H9 (cell line): ENCODE measurements around the gene BRK1. TPM values are rescaled to one million over a fixed set of nuclear protein-coding genes. Genes with fewer than 3 reads are reported as not detected.

Experiments
- DNase-seq: peaks from one replicate; pipeline ENCODE4 v3.0.0-alpha.2; 2017
- H2AFZ ChIP-seq: one replicate; pipeline ENCODE4 v1.6.1; 2013; ENCODE audit warnings: mild to moderate bottlenecking, low read length, control low read depth, moderate library complexity
- H2AK5ac ChIP-seq: 2 replicates; pipeline ENCODE4 v1.6.1; 2013; ENCODE audit warnings: low read length, control low read depth, mixed read lengths; ENCODE audit not compliant: insufficient read length
- H2BK120ac ChIP-seq: one replicate; pipeline ENCODE4 v1.6.1; 2013; ENCODE audit warnings: low read depth, mild to moderate bottlenecking, low read length, control low read depth, inconsistent platforms; ENCODE audit not compliant: poor library complexity, severe bottlenecking
- H2BK12ac ChIP-seq: 2 replicates; pipeline ENCODE4 v1.6.1; 2013; ENCODE audit warnings: low read length, control low read depth, mixed read lengths, low read depth; ENCODE audit not compliant: insufficient read length
- H2BK15ac ChIP-seq: 2 replicates; pipeline ENCODE4 v1.6.1; 2013; ENCODE audit warnings: low read depth, low read length, control low read depth
- H2BK20ac ChIP-seq: one replicate; pipeline ENCODE4 v1.6.1; 2013; ENCODE audit warnings: low read depth, mild to moderate bottlenecking, low read length, control low read depth, inconsistent platforms; ENCODE audit not compliant: poor library complexity, severe bottlenecking
- H2BK5ac ChIP-seq: 2 replicates; pipeline ENCODE4 v1.6.1; 2013; ENCODE audit warnings: low read length, control low read depth, mixed read lengths; ENCODE audit not compliant: insufficient read length
- H3K14ac ChIP-seq: 2 replicates; pipeline ENCODE4 v1.6.1; 2013; ENCODE audit warnings: low read length, control low read depth; ENCODE audit not compliant: insufficient read depth
- H3K18ac ChIP-seq: 2 replicates; pipeline ENCODE4 v1.6.1; 2013; ENCODE audit warnings: low read depth, mild to moderate bottlenecking, mixed read lengths, low read length, control low read depth; ENCODE audit not compliant: insufficient read length
- H3K23ac ChIP-seq: 2 replicates; pipeline ENCODE4 v1.6.1; 2013; ENCODE audit warnings: low read length, control low read depth, mixed read lengths, low read depth; ENCODE audit not compliant: insufficient read length
- H3K23me2 ChIP-seq: 2 replicates; pipeline ENCODE4 v1.6.1; 2013; ENCODE audit warnings: low read depth, mild to moderate bottlenecking, mixed read lengths, low read length, control low read depth; ENCODE audit not compliant: insufficient read length, poor library complexity, severe bottlenecking
- H3K27ac ChIP-seq: 2 replicates; pipeline ENCODE4 v1.5.1; 2013; ENCODE audit warnings: low read length, control low read depth, mixed read lengths, low read depth; ENCODE audit not compliant: insufficient read length
- H3K27me3 ChIP-seq: 2 replicates; pipeline ENCODE4 v1.6.1; 2013; ENCODE audit warnings: low read length, control low read depth, inconsistent platforms; ENCODE audit not compliant: insufficient read depth
- H3K4ac ChIP-seq: 2 replicates; pipeline ENCODE4 v1.6.1; 2013; ENCODE audit warnings: low read depth, mild to moderate bottlenecking, control low read depth, inconsistent platforms, low read length, moderate library complexity
- H3K4me1 ChIP-seq: 2 replicates; pipeline ENCODE4 v1.6.1; 2013; ENCODE audit warnings: low read length, control low read depth, inconsistent platforms; ENCODE audit not compliant: insufficient read depth
- H3K4me2 ChIP-seq: 2 replicates; pipeline ENCODE4 v1.6.1; 2013; ENCODE audit warnings: low read length, control low read depth, mixed read lengths; ENCODE audit not compliant: insufficient read length, insufficient read depth
- H3K56ac ChIP-seq: 2 replicates; pipeline ENCODE4 v1.6.1; 2013; ENCODE audit warnings: low read depth, mild to moderate bottlenecking, mixed read lengths, low read length, control low read depth; ENCODE audit not compliant: insufficient read length
- H3K79me1 ChIP-seq: 2 replicates; pipeline ENCODE4 v1.6.1; 2013; ENCODE audit warnings: low read depth, mild to moderate bottlenecking, moderate library complexity, low read length, control low read depth, inconsistent platforms; ENCODE audit not compliant: insufficient read depth, poor library complexity, severe bottlenecking
- H3K79me2 ChIP-seq: 2 replicates; pipeline ENCODE4 v1.6.1; 2013; ENCODE audit warnings: low read length, control low read depth, inconsistent platforms; ENCODE audit not compliant: insufficient read depth
- H3K9ac ChIP-seq: 2 replicates; pipeline ENCODE4 v1.6.1; 2013; ENCODE audit warnings: low read length, control low read depth, mixed read lengths; ENCODE audit not compliant: insufficient read length; ENCODE audit errors: extremely low read depth
- H3K9me3 ChIP-seq: one replicate; pipeline ENCODE4 v1.6.1; 2013; ENCODE audit warnings: low read depth, low read length, inconsistent platforms; ENCODE audit not compliant: control insufficient read depth
- H3T11ph ChIP-seq: one replicate; pipeline ENCODE4 v1.6.1; 2013; ENCODE audit warnings: mild to moderate bottlenecking, low read length, control low read depth, inconsistent platforms
- H4K20me1 ChIP-seq: one replicate; pipeline ENCODE4 v1.6.1; 2013; ENCODE audit not compliant: control insufficient read depth, insufficient read length, insufficient read depth
- H4K5ac ChIP-seq: 2 replicates; pipeline ENCODE4 v1.6.1; 2013; ENCODE audit warnings: low read depth, mild to moderate bottlenecking, mixed read lengths, low read length, control low read depth; ENCODE audit not compliant: insufficient read length
- H4K8ac ChIP-seq: replicated peaks from 2 replicates; pipeline ENCODE4 v1.6.1; 2013; ENCODE audit warnings: low read length, control low read depth, mixed read lengths, low read depth; ENCODE audit not compliant: insufficient read length
- H4K91ac ChIP-seq: 2 replicates; pipeline ENCODE4 v1.6.1; 2013; ENCODE audit warnings: low read depth, mild to moderate bottlenecking, moderate library complexity, mixed read lengths, low read length, control low read depth; ENCODE audit not compliant: insufficient read length
- H3K27ac Mint-ChIP-seq, 3 experiments: 2 replicates in 2 of 3; 3 replicates in 1 of 3; pipeline ENCODE4 v1.8.0; 2020 to 2021; ENCODE audit warnings: mixed read lengths in 3 of 3, mild to moderate bottlenecking in 1 of 3, moderate library complexity in 1 of 3
- H3K27me3 Mint-ChIP-seq: 2 replicates; pipeline ENCODE4 v1.8.0; 2021; ENCODE audit warnings: low read depth, mild to moderate bottlenecking, moderate library complexity, mixed read lengths
- H3K36me3 Mint-ChIP-seq, 3 experiments: 2 replicates in 2 of 3; 3 replicates in 1 of 3; pipeline ENCODE4 v1.8.0; 2020 to 2021; ENCODE audit warnings: low read depth in 3 of 3, mixed read lengths in 3 of 3; ENCODE audit not compliant: insufficient read depth in 1 of 3
- H3K4me1 Mint-ChIP-seq, 2 experiments: 2 replicates each; pipeline ENCODE4 v1.8.0; 2020; ENCODE audit warnings: mixed read lengths in 2 of 2
- H3K4me3 Mint-ChIP-seq, 2 experiments: 2 replicates in 1 of 2; 3 replicates in 1 of 2; pipeline ENCODE4 v1.8.0; 2020 to 2021; ENCODE audit warnings: mild to moderate bottlenecking in 2 of 2, mixed read lengths in 2 of 2, moderate library complexity in 1 of 2
- H3K9me3 Mint-ChIP-seq, 2 experiments: 2 replicates in 1 of 2; 3 replicates in 1 of 2; pipeline ENCODE4 v1.8.0; 2020; ENCODE audit warnings: mild to moderate bottlenecking in 2 of 2, mixed read lengths in 2 of 2, moderate library complexity in 1 of 2
- CTCF ChIP-seq: fragments of 200-600 bp; sonication (generic); conservative IDR thresholded peaks from 3 replicates; pipeline ENCODE4 v1.8.0; 2021; ENCODE audit warnings: antibody characterized with exemption, mild to moderate bottlenecking
- WGBS: extraction: QIAGEN DNeasy Blood & Tissue Kit; methylation state at CpG from one replicate; pipeline ENCODE4 v1.1.7; 2013; ENCODE audit warnings: missing lambda C conversion rate, low lambda C conversion rate, mixed read lengths; ENCODE audit not compliant: insufficient read length; ENCODE audit errors: extremely low coverage; 5-methylcytosine and 5-hydroxymethylcytosine counted together
- total RNA-seq: library from RNA; stranded (reverse); gene quantifications from 2 replicates; pipeline ENCODE4 v1.2.1, GENCODE V29; 2021

The BRK1 gene
- total RNA-seq, 1 experiment from 2014 or later: 121 TPM

DNA sequence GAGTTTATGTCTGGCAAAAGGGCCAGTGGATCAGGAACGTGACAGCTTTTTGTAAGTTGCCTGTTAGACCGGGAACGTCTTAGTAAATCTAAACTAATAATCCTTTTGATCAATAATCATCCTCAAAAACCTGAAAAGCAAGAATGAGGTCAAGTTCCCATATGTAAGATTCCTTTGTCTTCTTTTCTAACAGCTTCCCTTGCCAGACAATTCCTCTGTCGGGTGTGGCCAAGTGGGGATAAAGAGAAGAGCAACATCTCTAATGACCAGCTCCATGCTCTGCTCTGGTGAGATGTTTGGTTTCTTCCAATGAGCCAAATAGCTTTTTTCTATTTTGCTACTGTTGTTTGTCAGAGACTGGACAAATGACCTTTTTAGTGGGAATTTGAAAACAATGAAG, 27.2 kb upstream of the BRK1 start:
- H3K4me1 Mint-ChIP-seq: no peaks in the 10 kb centered on the region
- H3K27ac ChIP-seq: no peak overlapping the region

More for the DNA sequence above, 27.2 kb upstream of the BRK1 start:
- Histone ChIP-seq H4K8ac (no peak overlapping the region), H4K5ac (no peak overlapping the region), H3K23ac (no peak overlapping the region), H2BK12ac (no peak overlapping the region), H2AFZ (no peak overlapping the region), H3T11ph (no peak overlapping the region), H4K91ac (no peak overlapping the region), H3K27me3 (no peaks in the 10 kb centered on the region), H3K79me1 (no peaks in the 10 kb centered on the region), H3K4me2 (no peak overlapping the region), H3K56ac (no peak overlapping the region), H3K23me2 (no peaks in the 10 kb centered on the region), H3K14ac (no peak overlapping the region), H3K9ac (no peak overlapping the region), H3K4me1 (no peaks in the 10 kb centered on the region), H3K9me3 (no peaks in the 10 kb centered on the region), H4K20me1 (no peaks in the 10 kb centered on the region), H2BK15ac (no peak overlapping the region), H2AK5ac (no peak overlapping the region), H2BK20ac (no peak overlapping the region), H3K4ac (no peak overlapping the region), H2BK5ac (no peak overlapping the region), H3K79me2 (no peaks in the 10 kb centered on the region), H2BK120ac (no peak overlapping the region), H3K18ac (no peak overlapping the region)
- Mint-ChIP-seq H3K9me3 (no peaks in the 10 kb centered on the region), H3K4me3 (no peak overlapping the region), H3K27me3 (no peaks in the 10 kb centered on the region), H3K36me3 (peaks cover 21 to 73% (median 72%) of the 10 kb centered on the region in 3 experiments; a peak in 6 of 7 replicates), H3K27ac (no peak overlapping the region)
- TF ChIP-seq CTCF: no peak
- no peak for DNase-seq
- WGBS: no CpG with 5 or more reads among the region's 4 CpGs
